Panc1 (cell line): ENCODE measurements around the gene TMEM239.

Experiments
- POLR2AphosphoS5 ChIP-seq: IDR thresholded peaks from 2 replicates; pipeline ENCODE4 v1.6.1; 2012; ENCODE audit warnings: mild to moderate bottlenecking, low read depth, low read length, moderate library complexity
- TCF7L2 ChIP-seq: IDR thresholded peaks from 2 replicates; pipeline ENCODE4 v1.6.1; 2011; ENCODE audit warnings: mild to moderate bottlenecking, low read depth, low read length, inconsistent platforms
- TF ChIP-seq, protein P1 (sequence below): fragments of 450-650 bp; IDR thresholded peaks from 2 replicates; pipeline ENCODE4 v1.5.1; 2017; ENCODE audit warnings: mild to moderate bottlenecking

GRCh38 chr20:2794866-2795447 is 21.2 kb upstream of the TMEM239 start:
- TF ChIP-seq, protein P1, sequence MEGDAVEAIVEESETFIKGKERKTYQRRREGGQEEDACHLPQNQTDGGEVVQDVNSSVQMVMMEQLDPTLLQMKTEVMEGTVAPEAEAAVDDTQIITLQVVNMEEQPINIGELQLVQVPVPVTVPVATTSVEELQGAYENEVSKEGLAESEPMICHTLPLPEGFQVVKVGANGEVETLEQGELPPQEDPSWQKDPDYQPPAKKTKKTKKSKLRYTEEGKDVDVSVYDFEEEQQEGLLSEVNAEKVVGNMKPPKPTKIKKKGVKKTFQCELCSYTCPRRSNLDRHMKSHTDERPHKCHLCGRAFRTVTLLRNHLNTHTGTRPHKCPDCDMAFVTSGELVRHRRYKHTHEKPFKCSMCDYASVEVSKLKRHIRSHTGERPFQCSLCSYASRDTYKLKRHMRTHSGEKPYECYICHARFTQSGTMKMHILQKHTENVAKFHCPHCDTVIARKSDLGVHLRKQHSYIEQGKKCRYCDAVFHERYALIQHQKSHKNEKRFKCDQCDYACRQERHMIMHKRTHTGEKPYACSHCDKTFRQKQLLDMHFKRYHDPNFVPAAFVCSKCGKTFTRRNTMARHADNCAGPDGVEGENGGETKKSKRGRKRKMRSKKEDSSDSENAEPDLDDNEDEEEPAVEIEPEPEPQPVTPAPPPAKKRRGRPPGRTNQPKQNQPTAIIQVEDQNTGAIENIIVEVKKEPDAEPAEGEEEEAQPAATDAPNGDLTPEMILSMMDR = no peak
- TF ChIP-seq POLR2AphosphoS5 = no peak
- TF ChIP-seq TCF7L2 = no peak
